ENCODE results near the gene ADIG. TPM values are rescaled to one million over a fixed set of nuclear protein-coding genes. Genes with fewer than 3 reads are reported as not detected.

ADIG gene
- total and polyA plus RNA-seq, 2 of the 8 experiments (the other 6 are each of a cell fraction or from before 2014, with no cell fraction given), result not detected

GRCh38 chr20:38566036-38566598 is 14.9 kb upstream of the ADIG start:
- Histone ChIP-seq H2BK20ac (ENCODE audit: low read length) (no peak overlapping the region), H3K27ac (ENCODE audit: low read depth, low read length) (no peak overlapping the region), H3K14ac (ENCODE audit: insufficient read length) (no peak overlapping the region), H3K36me3 (ENCODE audit: control insufficient read depth in 2 of 4, insufficient read depth in 4 of 4, low read length in 3 of 4) (peaks cover 0 to 22% (median 7%) of the 10 kb centered on the region in 4 experiments; a peak in 5 of 8 replicates), H3K27me3 (replicated peaks in 1 of 4; ENCODE audit: control insufficient read depth in 3 of 4, extremely low read depth in 1 of 4, insufficient read depth in 3 of 4, low read length in 3 of 4) (no peaks in the 10 kb centered on the region), H3K56ac (replicated peaks; ENCODE audit: insufficient read length, low read depth, low read length) (no peak overlapping the region), H2BK5ac (ENCODE audit: low read depth, low read length) (no peak overlapping the region), H3K4me3 (ENCODE audit: extremely low read depth in 1 of 4, insufficient read depth in 2 of 4, low read depth in 3 of 4, low read length in 4 of 4) (no peak overlapping the region), H2AK5ac (ENCODE audit: low read depth, low read length) (no peak overlapping the region), H3K18ac (ENCODE audit: extremely low read depth, low read length) (no peak overlapping the region), H4K8ac (ENCODE audit: extremely low read depth, insufficient read depth, low read length) (no peak overlapping the region), H3K4ac (replicated peaks; ENCODE audit: insufficient read length, low read depth, low read length) (no peak overlapping the region), H4K20me1 (replicated peaks in 1 of 2; ENCODE audit: control insufficient read depth in 1 of 2, insufficient read depth in 2 of 2, low read length in 2 of 2) (no peaks in the 10 kb centered on the region), H3K23me2 (ENCODE audit: low read depth, low read length) (no peaks in the 10 kb centered on the region), H3K23ac (ENCODE audit: insufficient read length) (no peak overlapping the region), H2BK120ac (replicated peaks; ENCODE audit: low read depth, low read length) (no peak overlapping the region), H4K5ac (ENCODE audit: insufficient read length, low read depth, low read length) (no peak overlapping the region), H3K4me1 (replicated peaks in 1 of 4; ENCODE audit: control insufficient read depth in 3 of 4, insufficient read depth in 4 of 4, low read length in 3 of 4) (no peaks in the 10 kb centered on the region), H3K79me2 (ENCODE audit: control insufficient read depth in 1 of 2, insufficient read depth in 2 of 2, low read length in 2 of 2) (no peaks in the 10 kb centered on the region), H2AFZ (ENCODE audit: low read length) (no peak overlapping the region), H2BK12ac (ENCODE audit: low read depth, low read length) (no peak overlapping the region), H3K4me2 (ENCODE audit: insufficient read depth in 1 of 2, low read depth in 2 of 2, low read length in 2 of 2) (no peak overlapping the region), H3K9ac (replicated peaks in 1 of 4; ENCODE audit: extremely low read depth in 1 of 4, low read depth in 3 of 4, low read length in 3 of 4) (no peak overlapping the region), H4K91ac (replicated peaks; ENCODE audit: insufficient read length, low read length) (no peak overlapping the region), H3K79me1 (ENCODE audit: low read depth, low read length) (no peaks in the 10 kb centered on the region), H2BK15ac (ENCODE audit: low read length) (no peak overlapping the region), H3K9me3 (ENCODE audit: insufficient read depth in 2 of 2, low read depth in 1 of 2, low read length in 1 of 2) (no peaks in the 10 kb centered on the region)
- FAIRE-seq (peak; percentile 13), DNase-seq (ENCODE audit: low read depth in 1 of 2, low spot score in 2 of 2) (no peak)
- WGBS, 2 experiments (ENCODE audit: extremely low coverage in 1 of 2, insufficient coverage in 1 of 2, insufficient read length in 1 of 2, insufficient replicate concordance in 2 of 2, low coverage in 1 of 2, low lambda C conversion rate in 2 of 2, missing lambda C conversion rate in 1 of 2), result 92% methylated on average over 6 of the region's 6 CpGs; no CpG with 5 or more reads in 1 of the 2 experiments
- no peak for TF ChIP-seq CBX8 (IDR thresholded peaks at IDR 0.05; ENCODE audit: borderline replicate concordance, low read depth, low read length)
- TF ChIP-seq, protein P1, sequence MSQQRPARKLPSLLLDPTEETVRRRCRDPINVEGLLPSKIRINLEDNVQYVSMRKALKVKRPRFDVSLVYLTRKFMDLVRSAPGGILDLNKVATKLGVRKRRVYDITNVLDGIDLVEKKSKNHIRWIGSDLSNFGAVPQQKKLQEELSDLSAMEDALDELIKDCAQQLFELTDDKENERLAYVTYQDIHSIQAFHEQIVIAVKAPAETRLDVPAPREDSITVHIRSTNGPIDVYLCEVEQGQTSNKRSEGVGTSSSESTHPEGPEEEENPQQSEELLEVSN (IDR thresholded peaks at IDR 0.05), result no peak
- TF ChIP-seq HDAC2 (IDR thresholded peaks at IDR 0.05; ENCODE audit: borderline replicate concordance in 1 of 2, low read depth in 2 of 2, low read length in 2 of 2), result no peak
- CTCF ChIA-PET (ENCODE audit: partially characterized antibody), result interaction anchor here (1.4 kb wide), 1 partner anchor 228 kb away, joined by 3 read pairs; no protein-coding TSS in a partner anchor
- POLR2A ChIA-PET (ENCODE audit: partially characterized antibody), result interaction anchor here (0.9 kb wide), 1 partner anchor 11 kb away, joined by 3 read pairs; no protein-coding TSS in a partner anchor
